PC-3 (cell line): ENCODE results near the gene EMSY.

Experiments
- CTCF ChIP-seq: fragments of 300-600 bp; sonication (generic); conservative IDR thresholded peaks from 2 replicates; pipeline ENCODE4 v1.5.1; 2017; ENCODE audit warnings: antibody characterized with exemption, low read depth, mild to moderate bottlenecking, low read length
- EZH2 ChIP-seq: fragments of 300-600 bp; sonication (generic); IDR thresholded peaks from one replicate; pipeline ENCODE4 v1.6.1; 2017; ENCODE audit warnings: antibody characterized with exemption, mild to moderate bottlenecking, low read length; ENCODE audit not compliant: unreplicated experiment
- EZH2phosphoT487 ChIP-seq: fragments of 300-600 bp; sonication (generic); IDR thresholded peaks from 2 replicates; pipeline ENCODE4 v1.6.1; 2018; ENCODE audit warnings: mild to moderate bottlenecking, antibody characterized with exemption, low read length, borderline replicate concordance

- TF ChIP-seq CTCF (no peak), EZH2 (no peak), EZH2phosphoT487 (no peak)
These were observed 143.1 kb downstream of the EMSY start for GRCh38 chr11:76587820-76588454.
